IgD-negative memory B cell (primary cell): ENCODE results near the gene PHOSPHO1. TPM values are rescaled to one million over a fixed set of nuclear protein-coding genes. Genes with fewer than 3 reads are reported as not detected.

Experiments used
- H3K27ac Mint-ChIP-seq, 3 donors: one replicate each; pipeline ENCODE4 v1.8.0; 2020 to 2022; ENCODE audit warnings: mild to moderate bottlenecking in 3 of 3, mixed read lengths in 3 of 3, moderate library complexity in 1 of 3
- H3K27me3 Mint-ChIP-seq: one replicate; pipeline ENCODE4 v1.8.0; 2021; ENCODE audit warnings: mixed read lengths
- H3K36me3 Mint-ChIP-seq: one replicate; pipeline ENCODE4 v1.8.0; 2020; ENCODE audit warnings: mild to moderate bottlenecking, mixed read lengths
- H3K4me1 Mint-ChIP-seq, 3 donors: one replicate each; pipeline ENCODE4 v1.8.0; 2020 to 2022; ENCODE audit warnings: mixed read lengths in 3 of 3, mild to moderate bottlenecking in 1 of 3
- H3K4me3 Mint-ChIP-seq, 4 donors: one replicate each; pipeline ENCODE4 v1.8.0; 2020 to 2022; ENCODE audit warnings: mild to moderate bottlenecking in 4 of 4, mixed read lengths in 4 of 4, moderate library complexity in 3 of 4
- H3K9me3 Mint-ChIP-seq, 3 donors: one replicate each; pipeline ENCODE4 v1.8.0; 2020 to 2021; ENCODE audit warnings: mixed read lengths in 3 of 3, mild to moderate bottlenecking in 1 of 3
- polyA plus RNA-seq: library from polyadenylated mRNA; unstranded; fragments of 300-500 nt; fragmentation: Illumina TruSeq; gene quantifications from one replicate; pipeline ENCODE4 v1.2.3, GENCODE V29; 2021

PHOSPHO1 gene
- polyA plus RNA-seq, 1 donor from 2014 or later, result 1.0 TPM

GRCh38 chr17:49217651-49218413, 12.8 kb downstream of the PHOSPHO1 start:
- Mint-ChIP-seq H3K9me3 (no peaks in the 10 kb centered on the region), H3K4me1 (peaks cover 48 to 54% (median 52%) of the 10 kb centered on the region in 3 donors), H3K4me3 (peak overlapping the region; percentile 67 to 94 (median 80)), H3K27me3 (no peaks in the 10 kb centered on the region), H3K36me3 (peaks cover 11% of the 10 kb centered on the region), H3K27ac (peak overlapping the region; percentile 95 to 98 (median 97))

- Mint-ChIP-seq H3K4me3 (peak overlapping the region; percentile 45 to 77 (median 61)), H3K4me1 (peaks cover 54 to 60% (median 60%) of the 10 kb centered on the region in 3 donors), H3K27ac (peak overlapping the region; percentile 86 to 95 (median 90)), H3K27me3 (peaks cover 1% of the 10 kb centered on the region), H3K36me3 (peaks cover 8% of the 10 kb centered on the region), H3K9me3 (no peaks in the 10 kb centered on the region)
Measured at GRCh38 chr17:49216953-49217650, 13.5 kb downstream of the PHOSPHO1 start.

DNA sequence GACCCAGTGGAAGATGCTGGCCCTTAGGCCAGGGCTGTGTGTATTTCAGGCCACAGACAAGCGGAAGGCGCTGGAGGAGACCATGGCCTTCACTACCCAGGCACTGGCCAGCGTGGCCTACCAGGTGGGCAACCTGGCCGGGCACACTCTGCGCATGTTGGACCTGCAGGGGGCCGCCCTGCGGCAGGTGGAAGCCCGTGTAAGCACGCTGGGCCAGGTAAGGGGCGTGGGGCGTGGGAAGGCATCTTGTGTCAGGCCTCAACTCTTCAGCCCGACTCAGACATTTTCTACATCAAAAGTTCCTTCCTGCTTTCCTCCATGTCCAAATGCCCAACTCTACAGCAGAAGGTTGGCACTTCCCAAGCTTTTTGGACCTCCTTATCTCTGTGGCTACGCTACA, 14.1 kb downstream of the PHOSPHO1 start:
- H3K4me3 Mint-ChIP-seq, result peak overlapping the region in 3 of 4 donors; percentile 65 to 77 (median 74)
- no peaks in the 10 kb centered on the region for H3K9me3 Mint-ChIP-seq
- H3K36me3 Mint-ChIP-seq, result peaks cover 8% of the 10 kb centered on the region
- peaks cover 1% of the 10 kb centered on the region for H3K27me3 Mint-ChIP-seq
- peaks cover 57 to 62% (median 61%) of the 10 kb centered on the region in 3 donors for H3K4me1 Mint-ChIP-seq
- peak overlapping the region; percentile 86 to 95 (median 90) for H3K27ac Mint-ChIP-seq

- H3K27ac Mint-ChIP-seq, result peak overlapping the region; percentile 59 to 96 (median 94)
- H3K36me3 Mint-ChIP-seq, result peaks cover 8% of the 10 kb centered on the region
- peak overlapping the region; percentile 0 to 89 (median 80) for H3K4me3 Mint-ChIP-seq
- H3K4me1 Mint-ChIP-seq, result peaks cover 68 to 72% (median 72%) of the 10 kb centered on the region in 3 donors
- peaks cover 1% of the 10 kb centered on the region for H3K27me3 Mint-ChIP-seq
- H3K9me3 Mint-ChIP-seq, result no peaks in the 10 kb centered on the region
Measured at GRCh38 chr17:49214676-49215360, 15.8 kb downstream of the PHOSPHO1 start.

GRCh38 chr17:49213847-49214246, 16.7 kb downstream of the PHOSPHO1 start:
- peaks cover 8% of the 10 kb centered on the region for H3K36me3 Mint-ChIP-seq
- H3K27me3 Mint-ChIP-seq, result peaks cover 1% of the 10 kb centered on the region

GRCh38 chr17:49213399-49213798, 17.2 kb downstream of the PHOSPHO1 start:
- Mint-ChIP-seq H3K36me3 (peaks cover 8% of the 10 kb centered on the region), H3K9me3 (no peaks in the 10 kb centered on the region)

More at GRCh38 chr17:49213847-49214246, 16.7 kb downstream of the PHOSPHO1 start:
- peak overlapping the region; percentile 74 to 92 (median 80) for H3K4me3 Mint-ChIP-seq
- H3K4me1 Mint-ChIP-seq, result peaks cover 70 to 75% (median 71%) of the 10 kb centered on the region in 3 donors
- peak overlapping the region; percentile 93 to 97 (median 94) for H3K27ac Mint-ChIP-seq
- H3K9me3 Mint-ChIP-seq, result no peaks in the 10 kb centered on the region

GRCh38 chr17:49210158-49211029, 20.2 kb downstream of the PHOSPHO1 start, which contains the start of the genes ABI3 and GNGT2:
Gene ABI3, plus strand, starts transcription at chr17:49210707. Its CDS starts 18 bp downstream, at chr17:49210725.
Gene GNGT2, minus strand, starts transcription at chr17:49210574. Its CDS starts 3,152 bp downstream, at chr17:49207422.
- Mint-ChIP-seq H3K27me3 (peaks cover 1% of the 10 kb centered on the region), H3K27ac (peak within 1 kb of the TSS; percentile 88 to 95 (median 89)), H3K36me3 (peaks cover 7% of the 10 kb centered on the region)

More at GRCh38 chr17:49213399-49213798, 17.2 kb downstream of the PHOSPHO1 start:
- H3K4me1 Mint-ChIP-seq, result peaks cover 70 to 75% (median 71%) of the 10 kb centered on the region in 3 donors
- peaks cover 1% of the 10 kb centered on the region for H3K27me3 Mint-ChIP-seq
- peak overlapping the region; percentile 79 to 96 (median 86) for H3K4me3 Mint-ChIP-seq
- peak overlapping the region; percentile 93 to 97 (median 94) for H3K27ac Mint-ChIP-seq

DNA sequence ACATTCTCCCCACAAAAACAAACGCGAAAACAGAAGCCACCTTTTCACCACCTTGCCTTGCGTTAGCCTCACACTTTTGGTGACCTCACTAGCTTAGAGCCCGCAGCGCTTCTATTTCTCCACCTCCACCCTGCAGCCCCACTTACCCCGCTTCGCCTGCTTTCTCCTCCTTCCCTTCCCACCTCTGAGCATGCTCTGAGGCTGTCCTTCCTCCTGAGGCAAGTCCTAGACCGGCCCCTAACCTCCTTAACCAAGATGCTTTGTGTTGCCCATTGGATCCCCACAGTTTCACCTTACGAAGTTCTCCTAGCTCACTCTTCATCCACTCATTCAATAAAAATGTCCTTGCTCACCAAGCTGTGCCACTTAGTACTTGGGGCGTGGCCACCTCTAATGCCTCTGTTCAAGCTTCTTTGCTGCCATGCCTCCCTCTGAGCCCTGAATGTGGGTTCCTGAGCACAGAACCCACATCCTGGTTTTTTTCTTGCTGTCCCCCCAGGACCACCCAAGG, 21.5 kb downstream of the PHOSPHO1 start:
- peaks cover 1% of the 10 kb centered on the region for H3K27me3 Mint-ChIP-seq
- H3K9me3 Mint-ChIP-seq, result no peaks in the 10 kb centered on the region
- peaks cover 4% of the 10 kb centered on the region for H3K36me3 Mint-ChIP-seq
- H3K27ac Mint-ChIP-seq, result peak overlapping the region in 2 of 3 donors; percentile 53 to 70
- H3K4me3 Mint-ChIP-seq, result peak overlapping the region; percentile 16 to 97 (median 72)
- peaks cover 41 to 50% (median 45%) of the 10 kb centered on the region in 3 donors for H3K4me1 Mint-ChIP-seq

More at GRCh38 chr17:49210158-49211029, 20.2 kb downstream of the PHOSPHO1 start, which contains the start of the genes ABI3 and GNGT2:
- H3K4me1 Mint-ChIP-seq, result peaks cover 50 to 55% (median 54%) of the 10 kb centered on the region in 3 donors
- H3K4me3 Mint-ChIP-seq, result peak within 1 kb of the TSS; percentile 81 to 97 (median 90)
- H3K9me3 Mint-ChIP-seq, result no peaks in the 10 kb centered on the region

- H3K27me3 Mint-ChIP-seq, result no peaks in the 10 kb centered on the region
- no peak overlapping the region for H3K4me3 Mint-ChIP-seq
- H3K9me3 Mint-ChIP-seq, result no peaks in the 10 kb centered on the region
- H3K36me3 Mint-ChIP-seq, result peaks cover 4% of the 10 kb centered on the region
- no peak overlapping the region for H3K27ac Mint-ChIP-seq
- peaks cover 8 to 19% (median 10%) of the 10 kb centered on the region in 3 donors for H3K4me1 Mint-ChIP-seq
Measured at GRCh38 chr17:49204516-49204915, 26.1 kb downstream of the PHOSPHO1 start.

- H3K4me3 Mint-ChIP-seq, result no peak overlapping the region
- peaks cover 4% of the 10 kb centered on the region for H3K36me3 Mint-ChIP-seq
- no peaks in the 10 kb centered on the region for H3K9me3 Mint-ChIP-seq
- H3K4me1 Mint-ChIP-seq, result peaks cover 2 to 12% (median 3%) of the 10 kb centered on the region in 3 donors
- no peaks in the 10 kb centered on the region for H3K27me3 Mint-ChIP-seq
- no peak overlapping the region for H3K27ac Mint-ChIP-seq
Measured at GRCh38 chr17:49203796-49204195, 26.8 kb downstream of the PHOSPHO1 start.

DNA sequence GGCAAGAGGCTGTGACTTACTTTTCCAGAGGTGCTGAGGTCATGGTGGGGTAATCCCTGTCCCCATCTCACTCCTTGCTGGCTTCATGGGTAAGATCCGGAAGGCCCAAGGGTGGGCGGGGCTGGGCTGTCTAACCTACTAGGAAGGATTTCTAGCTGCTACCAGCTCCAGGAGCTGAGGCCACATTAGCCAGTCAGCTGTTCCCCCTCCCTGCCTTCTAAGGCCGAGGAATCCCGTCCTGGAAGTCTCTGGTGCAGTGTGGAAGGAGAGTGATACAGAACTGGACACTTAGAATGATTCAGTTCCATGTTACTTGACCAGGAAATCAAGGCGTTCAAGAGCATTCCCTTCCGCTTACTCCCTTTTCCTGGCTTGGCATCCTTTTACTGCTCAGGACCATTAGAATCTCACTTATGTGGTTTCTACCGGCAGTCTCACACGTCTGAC, 29.1 kb downstream of the PHOSPHO1 start:
- no peak overlapping the region for H3K4me3 Mint-ChIP-seq
- H3K27me3 Mint-ChIP-seq, result no peaks in the 10 kb centered on the region
- peaks cover 2% of the 10 kb centered on the region for H3K36me3 Mint-ChIP-seq
- no peak overlapping the region for H3K27ac Mint-ChIP-seq
- peaks cover 0 to 6% (median 0%) of the 10 kb centered on the region in 3 donors for H3K4me1 Mint-ChIP-seq
- no peaks in the 10 kb centered on the region for H3K9me3 Mint-ChIP-seq

DNA sequence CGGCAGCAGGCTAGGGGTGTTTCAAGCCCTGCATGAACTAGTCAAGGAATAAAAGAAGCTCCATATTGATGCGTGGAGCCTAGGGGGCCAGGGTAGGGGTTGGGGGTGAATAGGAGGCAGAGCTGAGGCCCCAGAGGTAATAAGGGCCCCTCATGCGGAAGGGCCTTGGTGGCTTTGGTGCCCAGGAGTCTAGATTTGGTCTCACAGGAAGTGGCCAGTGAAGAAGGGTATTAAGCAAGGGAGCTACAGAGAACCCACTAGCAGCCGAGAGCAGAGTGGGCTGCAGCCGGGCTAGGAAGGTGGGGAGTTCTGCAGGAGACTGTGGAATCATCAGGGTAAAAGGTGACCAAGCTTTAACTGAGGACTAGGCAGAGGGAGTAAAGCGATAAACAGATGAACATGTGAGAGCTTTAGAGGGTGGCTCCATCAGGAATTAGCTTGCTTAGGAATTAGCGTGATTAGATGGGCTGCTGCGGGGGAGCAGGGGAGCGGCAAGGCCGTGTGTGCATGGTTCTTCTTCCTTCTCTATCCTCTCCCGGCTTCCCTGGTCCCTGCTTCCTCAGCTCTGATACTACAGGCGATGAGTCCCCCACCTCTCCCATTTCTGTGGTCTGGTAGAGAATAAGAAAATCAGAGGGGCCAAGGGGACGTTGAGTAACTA, 30.0 kb downstream of the PHOSPHO1 start:
- Mint-ChIP-seq H3K9me3 (no peaks in the 10 kb centered on the region), H3K4me1 (peaks cover 0 to 6% (median 4%) of the 10 kb centered on the region in 3 donors), H3K27ac (no peak overlapping the region), H3K27me3 (no peaks in the 10 kb centered on the region), H3K4me3 (no peak overlapping the region), H3K36me3 (no peaks in the 10 kb centered on the region)

GRCh38 chr17:49198211-49198610, 32.4 kb downstream of the PHOSPHO1 start:
- no peaks in the 10 kb centered on the region for H3K36me3 Mint-ChIP-seq
- no peaks in the 10 kb centered on the region for H3K27me3 Mint-ChIP-seq
- H3K4me1 Mint-ChIP-seq, result peaks cover 5 to 15% (median 9%) of the 10 kb centered on the region in 3 donors
- no peaks in the 10 kb centered on the region for H3K9me3 Mint-ChIP-seq
- no peak overlapping the region for H3K4me3 Mint-ChIP-seq
- H3K27ac Mint-ChIP-seq, result no peak overlapping the region
